Measurements from ENCODE around the gene TMEM175.
"Not testable (repeated sequence)": the region's sequence is repeated elsewhere in the genome, so short reads cannot be mapped to it uniquely, and the experiment has no call there.

Gene TMEM175

DNA sequence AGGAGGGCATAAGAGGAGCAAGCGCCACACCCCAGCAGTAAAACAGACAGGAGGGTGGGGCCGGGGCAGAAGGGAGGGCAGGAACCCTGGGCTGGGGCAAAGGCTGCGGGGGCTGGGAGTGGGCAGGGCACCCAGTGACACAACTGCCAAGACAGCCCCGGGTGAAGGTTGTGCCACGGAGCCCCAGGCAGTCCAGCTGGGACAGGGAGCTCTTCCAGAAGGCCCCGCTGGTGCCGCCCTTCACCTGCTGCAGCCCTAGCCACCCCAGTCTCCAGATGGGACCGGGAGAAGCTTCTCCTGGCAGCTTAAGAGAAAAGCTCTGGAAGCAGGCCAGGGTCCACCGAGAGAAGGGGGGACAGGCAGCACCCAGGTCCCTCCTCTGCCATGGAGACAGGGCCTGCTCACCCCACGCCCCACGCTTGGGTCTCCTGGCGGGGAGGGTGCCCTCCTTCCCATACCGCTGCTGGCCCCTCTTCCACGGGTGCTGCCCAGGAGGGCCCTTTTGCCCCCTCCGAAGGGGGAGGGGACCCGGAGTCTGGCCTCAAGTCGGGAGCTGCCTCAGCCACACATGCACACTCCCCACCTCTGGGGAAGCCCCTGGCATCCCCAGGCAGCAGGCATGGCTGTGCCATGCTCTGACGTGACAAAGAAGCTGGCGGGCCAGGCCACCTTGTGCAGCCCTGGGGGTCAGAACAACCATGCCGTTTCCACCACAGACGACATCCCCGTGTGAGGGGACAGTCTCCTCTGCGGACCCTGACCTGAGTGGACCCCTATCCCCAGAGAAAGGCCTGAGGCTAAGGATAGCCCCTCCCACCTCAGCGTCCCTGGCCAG lies 39.6 kb downstream of the TMEM175 start:
- Histone ChIP-seq H3K79me2 (no peaks in the 10 kb centered on the region), H3K27me3 (ENCODE audit: control insufficient read depth, insufficient read depth, low read length) (no peaks in the 10 kb centered on the region), H3K4me2 (ENCODE audit: low read length) (peak overlapping the region; percentile 93), H3K9me3 (ENCODE audit: control insufficient read depth, low read length) (no peaks in the 10 kb centered on the region), H2AFZ (no peak overlapping the region), H3K9ac (no peak overlapping the region), H3K36me3 (ENCODE audit: control insufficient read depth, insufficient read depth, low read length) (no peaks in the 10 kb centered on the region), H3K4me3 (ENCODE audit: low read depth, low read length) (peak overlapping the region; percentile 69), H3K27ac (no peak overlapping the region), H3K4me1 (no peaks in the 10 kb centered on the region)
- TF ChIP-seq, protein P1, sequence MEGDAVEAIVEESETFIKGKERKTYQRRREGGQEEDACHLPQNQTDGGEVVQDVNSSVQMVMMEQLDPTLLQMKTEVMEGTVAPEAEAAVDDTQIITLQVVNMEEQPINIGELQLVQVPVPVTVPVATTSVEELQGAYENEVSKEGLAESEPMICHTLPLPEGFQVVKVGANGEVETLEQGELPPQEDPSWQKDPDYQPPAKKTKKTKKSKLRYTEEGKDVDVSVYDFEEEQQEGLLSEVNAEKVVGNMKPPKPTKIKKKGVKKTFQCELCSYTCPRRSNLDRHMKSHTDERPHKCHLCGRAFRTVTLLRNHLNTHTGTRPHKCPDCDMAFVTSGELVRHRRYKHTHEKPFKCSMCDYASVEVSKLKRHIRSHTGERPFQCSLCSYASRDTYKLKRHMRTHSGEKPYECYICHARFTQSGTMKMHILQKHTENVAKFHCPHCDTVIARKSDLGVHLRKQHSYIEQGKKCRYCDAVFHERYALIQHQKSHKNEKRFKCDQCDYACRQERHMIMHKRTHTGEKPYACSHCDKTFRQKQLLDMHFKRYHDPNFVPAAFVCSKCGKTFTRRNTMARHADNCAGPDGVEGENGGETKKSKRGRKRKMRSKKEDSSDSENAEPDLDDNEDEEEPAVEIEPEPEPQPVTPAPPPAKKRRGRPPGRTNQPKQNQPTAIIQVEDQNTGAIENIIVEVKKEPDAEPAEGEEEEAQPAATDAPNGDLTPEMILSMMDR (IDR thresholded peaks at IDR 0.05), result no peak

DNA sequence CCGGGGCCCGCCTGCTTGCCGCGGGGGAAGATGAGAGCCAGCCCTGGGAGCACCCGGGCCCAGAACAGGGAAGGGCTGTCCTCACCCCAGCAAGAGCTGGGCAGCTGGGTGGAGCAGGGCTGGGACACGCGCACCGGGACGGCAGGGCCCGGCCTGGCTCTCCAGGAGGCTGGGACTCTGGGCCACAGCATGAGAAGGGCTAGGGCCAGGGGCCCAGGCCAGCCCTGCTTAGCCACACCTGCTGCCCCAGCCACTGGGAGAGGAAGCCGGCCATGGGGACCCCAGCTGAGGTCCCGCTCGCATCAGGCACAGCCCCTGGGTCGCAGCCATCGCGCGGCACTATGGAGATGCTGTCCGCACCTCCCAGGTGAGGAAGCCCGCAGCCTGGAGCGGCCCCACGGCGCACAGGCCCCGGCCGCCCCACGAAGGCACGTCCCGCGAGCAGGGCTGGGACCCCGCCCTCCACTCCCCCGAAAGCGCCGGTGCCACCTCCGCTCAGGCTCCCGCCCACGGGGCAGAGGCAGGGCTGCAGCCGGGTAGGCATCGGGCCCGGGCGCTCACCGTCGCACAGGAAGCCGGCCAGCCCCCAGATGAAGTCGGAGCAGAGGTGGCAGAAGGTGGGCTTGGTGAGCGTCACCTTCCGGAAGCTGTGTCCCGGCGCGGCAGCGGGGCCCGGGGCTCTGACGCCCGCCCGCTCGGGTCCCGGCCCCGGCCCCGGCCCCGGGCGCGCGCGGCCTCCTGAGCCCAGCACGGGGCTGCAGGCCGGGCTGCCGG lies 40.6 kb downstream of the TMEM175 start:
- Histone ChIP-seq H3K4me2 (ENCODE audit: low read length) (peak overlapping the region; percentile 93), H2AFZ (peak overlapping the region; percentile 66), H3K36me3 (ENCODE audit: control insufficient read depth, insufficient read depth, low read length) (no peaks in the 10 kb centered on the region), H3K9ac (peak overlapping the region; percentile 19), H3K4me1 (no peaks in the 10 kb centered on the region), H3K79me2 (no peaks in the 10 kb centered on the region), H3K27me3 (ENCODE audit: control insufficient read depth, insufficient read depth, low read length) (no peaks in the 10 kb centered on the region), H3K4me3 (ENCODE audit: low read depth, low read length) (peak overlapping the region; percentile 69), H3K27ac (no peak overlapping the region), H3K9me3 (ENCODE audit: control insufficient read depth, low read length) (no peaks in the 10 kb centered on the region)
- TF ChIP-seq, protein P1 (IDR thresholded peaks at IDR 0.05), result no peak

DNA sequence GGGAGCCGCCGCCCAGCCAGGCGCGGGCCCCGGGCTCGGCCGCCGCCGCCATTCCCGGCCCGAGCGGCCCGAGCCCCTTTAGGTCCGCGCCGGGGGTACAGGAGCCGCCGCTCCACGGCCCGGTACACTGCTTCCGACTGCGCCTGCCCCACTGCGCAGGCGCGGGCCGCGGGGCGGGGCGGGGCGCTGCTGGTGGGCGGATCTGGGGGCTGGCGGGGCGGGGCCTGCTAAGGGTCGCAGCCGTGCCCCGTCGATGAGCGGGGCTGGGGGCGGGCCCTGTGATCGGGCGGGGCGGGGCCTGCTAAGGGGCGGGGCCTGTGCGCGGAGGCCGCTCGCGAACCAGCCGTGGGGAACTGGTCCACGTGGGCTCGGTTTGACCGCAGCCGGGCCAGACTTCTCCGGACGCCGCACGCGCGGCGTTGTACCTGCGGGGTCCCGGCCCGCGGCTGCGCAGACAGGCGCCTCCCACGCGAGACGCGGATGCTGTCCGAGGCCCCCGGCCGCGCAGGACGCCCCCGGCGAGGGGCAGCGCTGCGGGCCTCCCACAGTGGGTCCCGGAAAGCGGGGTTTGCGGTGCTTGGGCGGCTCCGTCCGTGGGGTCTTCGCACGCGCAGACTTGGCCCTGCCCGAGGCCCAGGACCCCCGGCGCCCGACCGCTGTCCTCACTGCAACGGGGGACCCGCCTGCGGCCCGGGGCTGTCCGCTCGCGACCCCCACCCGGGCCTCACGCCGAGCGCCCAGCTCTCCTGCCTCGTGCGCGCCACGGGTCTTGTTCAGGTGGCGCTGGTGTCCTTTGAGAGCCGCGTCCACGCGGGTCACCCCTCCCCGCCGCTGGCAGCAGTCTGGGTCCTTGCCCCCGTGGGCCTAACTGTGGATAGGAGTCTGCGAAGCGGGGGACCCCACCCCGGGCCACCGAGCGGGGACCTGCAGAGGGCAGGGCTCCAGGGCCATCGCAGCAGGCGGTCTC lies 41.5 kb downstream of the TMEM175 start, which contains the start of gene DGKQ:
TSS of gene DGKQ (minus strand) at position 139 of the 967 bp plus-strand sequence. CDS start at position 52, 87 bp downstream.
- H3K36me3 ChIP-seq (ENCODE audit: control insufficient read depth, insufficient read depth, low read length), result no peaks in the 10 kb centered on the region
- H3K9me3 ChIP-seq (ENCODE audit: control insufficient read depth, low read length), result no peaks in the 10 kb centered on the region
- H3K4me1 ChIP-seq, result no peaks in the 10 kb centered on the region
- H3K4me3 ChIP-seq (ENCODE audit: low read depth, low read length), result peak within 1 kb of the TSS; percentile 69
- H3K27ac ChIP-seq, result no peak within 1 kb of the TSS
- peak within 1 kb of the TSS; percentile 93 for H3K4me2 ChIP-seq (ENCODE audit: low read length)
- peak within 1 kb of the TSS; percentile 66 for H2AFZ ChIP-seq
- no peaks in the 10 kb centered on the region for H3K79me2 ChIP-seq
- TF ChIP-seq, protein P1 (IDR thresholded peaks at IDR 0.05), result no peak
- H3K9ac ChIP-seq, result peak within 1 kb of the TSS; percentile 19
- no peaks in the 10 kb centered on the region for H3K27me3 ChIP-seq (ENCODE audit: control insufficient read depth, insufficient read depth, low read length)

DNA sequence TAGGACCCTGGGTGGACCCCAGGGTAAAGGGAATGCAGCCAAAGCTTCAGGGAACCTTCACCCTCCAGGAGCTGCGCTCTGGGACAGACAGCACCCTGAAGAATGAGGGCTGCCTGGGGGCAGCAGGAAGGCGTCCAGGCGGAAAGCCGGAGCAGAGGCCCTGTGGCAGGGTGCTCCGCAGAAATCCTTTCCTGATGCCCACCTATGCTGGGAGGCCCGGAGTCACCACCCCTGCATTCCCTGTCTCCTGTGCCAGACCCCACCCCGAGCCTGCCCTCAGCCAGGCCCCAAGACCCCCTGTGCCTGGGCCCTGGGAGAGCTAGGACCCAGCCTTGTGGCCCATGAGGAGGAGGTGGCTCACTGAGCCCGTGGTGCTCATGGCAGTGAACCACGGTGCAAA lies 42.4 kb downstream of the TMEM175 start:
- H3K9me3 ChIP-seq (ENCODE audit: control insufficient read depth, low read length), result no peaks in the 10 kb centered on the region
- H3K27ac ChIP-seq, result no peak overlapping the region
- H3K4me1 ChIP-seq, result no peaks in the 10 kb centered on the region
- H3K79me2 ChIP-seq, result no peaks in the 10 kb centered on the region
- H3K4me2 ChIP-seq (ENCODE audit: low read length), result no peak overlapping the region
- H3K4me3 ChIP-seq (ENCODE audit: low read depth, low read length), result no peak overlapping the region
- H3K9ac ChIP-seq, result no peak overlapping the region
- H2AFZ ChIP-seq, result no peak overlapping the region
- no peaks in the 10 kb centered on the region for H3K27me3 ChIP-seq (ENCODE audit: control insufficient read depth, insufficient read depth, low read length)
- TF ChIP-seq, protein P1 (IDR thresholded peaks at IDR 0.05), result no peak
- H3K36me3 ChIP-seq (ENCODE audit: control insufficient read depth, insufficient read depth, low read length), result no peaks in the 10 kb centered on the region

DNA sequence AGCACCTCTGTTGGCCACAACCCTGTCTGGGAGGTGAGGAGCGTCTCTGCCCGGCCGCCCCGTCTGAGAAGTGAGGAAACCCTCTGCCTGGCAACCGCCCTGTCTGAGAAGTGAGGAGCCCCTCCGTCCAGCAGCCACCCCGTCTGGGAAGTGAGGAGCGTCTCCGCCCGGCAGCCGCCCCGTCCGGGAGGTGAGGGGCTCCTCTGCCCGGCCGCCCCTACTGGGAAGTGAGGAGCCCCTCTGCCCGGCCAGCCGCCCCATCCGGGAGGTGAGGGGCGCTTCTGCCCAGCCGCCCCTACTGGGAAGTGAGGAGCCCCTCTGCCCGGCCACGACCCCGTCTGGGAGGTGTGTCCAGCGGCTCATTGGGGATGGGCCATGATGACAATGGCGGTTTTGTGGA lies 43.8 kb downstream of the TMEM175 start:
- H3K4me3 ChIP-seq (ENCODE audit: low read depth, low read length); H3K9me3 ChIP-seq (ENCODE audit: control insufficient read depth, low read length); H2AFZ ChIP-seq; H3K27ac ChIP-seq; H3K4me2 ChIP-seq (ENCODE audit: low read length); H3K79me2 ChIP-seq; H3K4me1 ChIP-seq; H3K27me3 ChIP-seq (ENCODE audit: control insufficient read depth, insufficient read depth, low read length); H3K36me3 ChIP-seq (ENCODE audit: control insufficient read depth, insufficient read depth, low read length); H3K9ac ChIP-seq: not testable (repeated sequence)

All from parathyroid adenoma (tissue), 2 donors.